ENCODE data around the gene NTNG1. TPM values are rescaled to one million over a fixed set of nuclear protein-coding genes. Genes with fewer than 3 reads are reported as not detected.

Gene NTNG1
- total and polyA plus RNA-seq, 2 of the 8 experiments (the other 6 are each of a cell fraction or from before 2014, with no cell fraction given): 1.2 to 4.1 TPM

DNA sequence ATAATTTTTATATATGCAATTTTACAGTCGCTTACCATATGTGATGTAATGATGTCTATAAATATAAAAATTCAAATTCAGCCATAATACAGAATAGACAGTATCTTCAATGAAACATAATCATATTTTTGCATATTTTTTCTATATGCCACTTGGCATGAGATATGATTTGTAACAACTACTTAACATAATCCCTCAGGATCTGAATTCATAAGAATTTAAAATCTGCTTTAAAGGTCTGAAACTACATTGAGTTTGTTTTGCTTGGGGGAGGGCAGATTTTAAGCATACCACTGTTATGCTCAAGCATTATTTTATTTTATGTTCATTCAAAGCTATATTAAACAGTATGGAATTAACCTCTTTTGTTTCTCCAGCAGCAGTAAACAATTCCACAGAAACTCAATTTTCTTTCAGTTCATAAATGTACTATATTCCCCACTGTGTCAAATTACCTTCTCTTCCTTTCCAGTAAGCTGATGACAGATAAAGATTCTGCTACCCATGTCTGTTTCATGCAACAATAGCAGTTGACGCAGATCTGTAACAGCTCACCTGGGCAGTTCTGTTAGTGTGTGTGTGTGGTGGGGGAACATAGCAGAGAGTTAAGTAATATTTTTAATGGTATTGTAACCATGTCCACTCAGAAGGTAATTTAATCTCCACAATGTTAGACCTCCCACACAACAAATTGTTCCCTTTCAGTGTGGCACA is 224.8 kb downstream of the NTNG1 start:
- no peak overlapping the region for H2BK12ac ChIP-seq (ENCODE audit: low read depth, low read length)
- no peak overlapping the region for H3K23ac ChIP-seq (ENCODE audit: insufficient read length)
- no peak overlapping the region for H4K5ac ChIP-seq (ENCODE audit: insufficient read length, low read depth, low read length)
- H3K9ac ChIP-seq (replicated peaks in 1 of 4; ENCODE audit: extremely low read depth in 1 of 4, low read depth in 3 of 4, low read length in 3 of 4): no peak overlapping the region
- H4K8ac ChIP-seq (ENCODE audit: extremely low read depth, insufficient read depth, low read length): no peak overlapping the region
- H3K4me1 ChIP-seq (replicated peaks in 1 of 4; ENCODE audit: control insufficient read depth in 3 of 4, insufficient read depth in 4 of 4, low read length in 3 of 4): no peaks in the 10 kb centered on the region
- no peaks in the 10 kb centered on the region for H3K36me3 ChIP-seq (ENCODE audit: control insufficient read depth in 2 of 4, insufficient read depth in 4 of 4, low read length in 3 of 4)
- no peaks in the 10 kb centered on the region for H3K79me2 ChIP-seq (ENCODE audit: control insufficient read depth in 1 of 2, insufficient read depth in 2 of 2, low read length in 2 of 2)
- H3K14ac ChIP-seq (ENCODE audit: insufficient read length): no peak overlapping the region
- H2BK15ac ChIP-seq (ENCODE audit: low read length): no peak overlapping the region
- H3K4me2 ChIP-seq (ENCODE audit: insufficient read depth in 1 of 2, low read depth in 2 of 2, low read length in 2 of 2): no peak overlapping the region
- WGBS, 2 experiments (ENCODE audit: extremely low coverage in 1 of 2, insufficient coverage in 1 of 2, insufficient read length in 1 of 2, insufficient replicate concordance in 2 of 2, low coverage in 1 of 2, low lambda C conversion rate in 2 of 2, missing lambda C conversion rate in 1 of 2): 90% methylated on average over 2 of the region's 2 CpGs; no CpG with 5 or more reads in 1 of the 2 experiments
- H2BK20ac ChIP-seq (ENCODE audit: low read length): no peak overlapping the region
- H3K4ac ChIP-seq (replicated peaks; ENCODE audit: insufficient read length, low read depth, low read length): no peak overlapping the region
- no peak overlapping the region for H2BK5ac ChIP-seq (ENCODE audit: low read depth, low read length)
- ChIA-PET POLR2A (ENCODE audit: partially characterized antibody) (no interaction called here), CTCF (ENCODE audit: partially characterized antibody) (interaction anchor here (0.9 to 1.4 kb wide), 2 partner anchors 9 to 65 kb away, joined by 4 to 6 read pairs; no protein-coding TSS in a partner anchor)
- FAIRE-seq: no peak
- no peak overlapping the region for H2AK5ac ChIP-seq (ENCODE audit: low read depth, low read length)
- no peak overlapping the region for H3K18ac ChIP-seq (ENCODE audit: extremely low read depth, low read length)
- H2BK120ac ChIP-seq (replicated peaks; ENCODE audit: low read depth, low read length): no peak overlapping the region
- TF ChIP-seq POU5F1 (IDR thresholded peaks at IDR 0.05; ENCODE audit: low read depth, low read length): no peak
- TF ChIP-seq, protein P1, sequence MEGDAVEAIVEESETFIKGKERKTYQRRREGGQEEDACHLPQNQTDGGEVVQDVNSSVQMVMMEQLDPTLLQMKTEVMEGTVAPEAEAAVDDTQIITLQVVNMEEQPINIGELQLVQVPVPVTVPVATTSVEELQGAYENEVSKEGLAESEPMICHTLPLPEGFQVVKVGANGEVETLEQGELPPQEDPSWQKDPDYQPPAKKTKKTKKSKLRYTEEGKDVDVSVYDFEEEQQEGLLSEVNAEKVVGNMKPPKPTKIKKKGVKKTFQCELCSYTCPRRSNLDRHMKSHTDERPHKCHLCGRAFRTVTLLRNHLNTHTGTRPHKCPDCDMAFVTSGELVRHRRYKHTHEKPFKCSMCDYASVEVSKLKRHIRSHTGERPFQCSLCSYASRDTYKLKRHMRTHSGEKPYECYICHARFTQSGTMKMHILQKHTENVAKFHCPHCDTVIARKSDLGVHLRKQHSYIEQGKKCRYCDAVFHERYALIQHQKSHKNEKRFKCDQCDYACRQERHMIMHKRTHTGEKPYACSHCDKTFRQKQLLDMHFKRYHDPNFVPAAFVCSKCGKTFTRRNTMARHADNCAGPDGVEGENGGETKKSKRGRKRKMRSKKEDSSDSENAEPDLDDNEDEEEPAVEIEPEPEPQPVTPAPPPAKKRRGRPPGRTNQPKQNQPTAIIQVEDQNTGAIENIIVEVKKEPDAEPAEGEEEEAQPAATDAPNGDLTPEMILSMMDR (IDR thresholded peaks at IDR 0.05; ENCODE audit: control extremely low read depth in 1 of 3, insufficient read depth in 1 of 3, low read depth in 1 of 3, low read length in 3 of 3): no peak
- DNase-seq (ENCODE audit: low read depth in 1 of 2, low spot score in 2 of 2): no peak
- no peaks in the 10 kb centered on the region for H3K9me3 ChIP-seq (ENCODE audit: insufficient read depth in 2 of 2, low read depth in 1 of 2, low read length in 1 of 2)
- no peak overlapping the region for H2AFZ ChIP-seq (ENCODE audit: low read length)
- no peaks in the 10 kb centered on the region for H3K79me1 ChIP-seq (ENCODE audit: low read depth, low read length)
- no peak overlapping the region for H4K91ac ChIP-seq (replicated peaks; ENCODE audit: insufficient read length, low read length)
- no peaks in the 10 kb centered on the region for H3K23me2 ChIP-seq (ENCODE audit: low read depth, low read length)
- no peaks in the 10 kb centered on the region for H4K20me1 ChIP-seq (replicated peaks in 1 of 2; ENCODE audit: control insufficient read depth in 1 of 2, insufficient read depth in 2 of 2, low read length in 2 of 2)
- no peaks in the 10 kb centered on the region for H3K27me3 ChIP-seq (replicated peaks in 1 of 4; ENCODE audit: control insufficient read depth in 3 of 4, extremely low read depth in 1 of 4, insufficient read depth in 3 of 4, low read length in 3 of 4)
- H3K4me3 ChIP-seq (ENCODE audit: extremely low read depth in 1 of 4, insufficient read depth in 2 of 4, low read depth in 3 of 4, low read length in 4 of 4): no peak overlapping the region
- H3K27ac ChIP-seq (ENCODE audit: low read depth, low read length): no peak overlapping the region
- H3K56ac ChIP-seq (replicated peaks; ENCODE audit: insufficient read length, low read depth, low read length): no peak overlapping the region
